Measurements from ENCODE around the gene GGCX.

DNA sequence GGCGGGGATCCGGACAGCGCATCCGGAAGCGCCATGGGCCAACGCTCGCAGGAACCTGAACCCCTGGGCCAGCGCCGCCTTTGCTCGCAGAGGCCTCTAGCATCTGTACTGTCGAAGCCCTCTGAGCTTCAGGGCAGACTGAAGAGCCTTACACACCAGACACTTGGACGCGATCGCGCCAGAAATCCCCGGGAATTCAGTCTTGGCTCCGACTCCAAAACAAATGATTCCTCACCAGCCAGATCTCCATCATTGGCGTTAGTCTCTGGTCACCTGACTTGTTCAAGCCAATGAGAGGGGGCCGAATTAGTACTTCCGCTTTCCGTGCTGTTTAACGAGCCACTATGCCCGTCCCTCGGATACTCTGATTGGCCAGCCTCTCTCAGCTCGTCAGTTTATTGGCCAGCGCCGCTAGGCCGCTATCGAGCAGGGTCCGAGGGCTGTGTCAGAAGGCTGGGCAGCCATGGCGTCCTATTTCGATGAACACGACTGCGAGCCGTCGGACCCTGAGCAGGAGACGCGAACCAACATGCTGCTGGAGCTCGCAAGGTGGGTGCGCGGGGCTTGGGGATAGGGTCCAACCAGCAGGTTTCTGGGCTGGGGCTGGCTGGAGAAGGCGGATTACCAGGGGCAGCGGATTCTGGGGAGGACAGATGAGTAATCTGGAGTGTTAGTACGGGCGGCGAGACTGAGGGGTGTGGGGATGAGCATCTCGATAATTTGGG lies 34.2 kb upstream of the GGCX start, which contains the start of gene RNF181:
- TF ChIP-seq, protein P1, sequence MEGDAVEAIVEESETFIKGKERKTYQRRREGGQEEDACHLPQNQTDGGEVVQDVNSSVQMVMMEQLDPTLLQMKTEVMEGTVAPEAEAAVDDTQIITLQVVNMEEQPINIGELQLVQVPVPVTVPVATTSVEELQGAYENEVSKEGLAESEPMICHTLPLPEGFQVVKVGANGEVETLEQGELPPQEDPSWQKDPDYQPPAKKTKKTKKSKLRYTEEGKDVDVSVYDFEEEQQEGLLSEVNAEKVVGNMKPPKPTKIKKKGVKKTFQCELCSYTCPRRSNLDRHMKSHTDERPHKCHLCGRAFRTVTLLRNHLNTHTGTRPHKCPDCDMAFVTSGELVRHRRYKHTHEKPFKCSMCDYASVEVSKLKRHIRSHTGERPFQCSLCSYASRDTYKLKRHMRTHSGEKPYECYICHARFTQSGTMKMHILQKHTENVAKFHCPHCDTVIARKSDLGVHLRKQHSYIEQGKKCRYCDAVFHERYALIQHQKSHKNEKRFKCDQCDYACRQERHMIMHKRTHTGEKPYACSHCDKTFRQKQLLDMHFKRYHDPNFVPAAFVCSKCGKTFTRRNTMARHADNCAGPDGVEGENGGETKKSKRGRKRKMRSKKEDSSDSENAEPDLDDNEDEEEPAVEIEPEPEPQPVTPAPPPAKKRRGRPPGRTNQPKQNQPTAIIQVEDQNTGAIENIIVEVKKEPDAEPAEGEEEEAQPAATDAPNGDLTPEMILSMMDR (IDR thresholded peaks at IDR 0.05; ENCODE audit: low read depth, low read length, poor library complexity, severe bottlenecking), result no peak
- TF ChIP-seq EZH2phosphoT487 (IDR thresholded peaks at IDR 0.05; ENCODE audit: borderline replicate concordance, low read length), result no peak

Data from DOHH2 (cell line).